Ishikawa (cell line): ENCODE data around the gene SNRK.

Experiments
- CEBPB ChIP-seq: IDR thresholded peaks from 2 replicates; pipeline ENCODE4 v1.6.1; 2012
- CREB1 ChIP-seq: IDR thresholded peaks from 2 replicates; pipeline ENCODE4 v1.6.1; 2012; ENCODE audit warnings: low read depth
- EGR1 ChIP-seq: IDR thresholded peaks from 2 replicates; pipeline ENCODE4 v1.6.1; 2012
- EP300 ChIP-seq: IDR thresholded peaks from 2 replicates; pipeline ENCODE4 v1.6.1; 2012; ENCODE audit warnings: borderline replicate concordance
- FOXM1 ChIP-seq: IDR thresholded peaks from 2 replicates; pipeline ENCODE4 v1.6.1; 2012; ENCODE audit warnings: low read depth, borderline replicate concordance
- RAD21 ChIP-seq: IDR thresholded peaks from 2 replicates; pipeline ENCODE4 v1.6.1; 2012; ENCODE audit warnings: low read depth
- TAF1 ChIP-seq: IDR thresholded peaks from 2 replicates; pipeline ENCODE4 v1.6.1; 2012; ENCODE audit warnings: low read depth, mild to moderate bottlenecking
- TCF12 ChIP-seq: IDR thresholded peaks from 2 replicates; pipeline ENCODE4 v1.6.1; 2012; ENCODE audit warnings: low read depth
- TEAD4 ChIP-seq: IDR thresholded peaks from 2 replicates; pipeline ENCODE4 v1.6.1; 2012
- YY1 ChIP-seq: IDR thresholded peaks from 2 replicates; pipeline ENCODE4 v1.6.1; 2012; ENCODE audit warnings: low read depth
- ZBTB7A ChIP-seq: IDR thresholded peaks from 2 replicates; pipeline ENCODE4 v1.6.1; 2012; ENCODE audit warnings: low read depth
- TF ChIP-seq, protein P1 (sequence below): IDR thresholded peaks from 2 replicates; pipeline ENCODE4 v1.6.1; 2012; ENCODE audit warnings: low read depth, mild to moderate bottlenecking
- TF ChIP-seq, protein P2 (sequence below): IDR thresholded peaks from 2 replicates; pipeline ENCODE4 v1.6.1; 2012
- TF ChIP-seq, protein P3 (sequence below): IDR thresholded peaks from 2 replicates; pipeline ENCODE4 v1.6.1; 2012

DNA sequence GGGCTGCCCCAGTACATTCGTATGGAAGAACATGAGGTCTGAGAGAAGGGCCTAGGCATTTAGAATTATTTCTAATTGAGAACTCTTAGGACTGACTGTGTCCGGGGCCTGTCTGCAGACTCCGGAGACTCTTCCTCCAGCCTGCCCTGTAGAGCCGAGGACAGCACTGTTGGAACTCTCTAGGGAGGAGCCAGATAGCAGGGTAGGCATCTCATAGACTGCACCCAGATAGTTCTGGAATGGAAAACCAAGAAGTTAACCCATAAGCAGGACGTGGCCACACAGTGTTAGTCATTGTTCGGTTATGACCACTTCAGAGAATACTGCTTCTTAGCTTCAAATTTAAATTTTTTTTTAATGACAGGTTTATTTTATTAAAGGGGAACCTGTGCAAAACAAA lies 59.5 kb downstream of the SNRK start:
- no peak for TF ChIP-seq RAD21
- no peak for TF ChIP-seq CEBPB
- TF ChIP-seq, protein P1, sequence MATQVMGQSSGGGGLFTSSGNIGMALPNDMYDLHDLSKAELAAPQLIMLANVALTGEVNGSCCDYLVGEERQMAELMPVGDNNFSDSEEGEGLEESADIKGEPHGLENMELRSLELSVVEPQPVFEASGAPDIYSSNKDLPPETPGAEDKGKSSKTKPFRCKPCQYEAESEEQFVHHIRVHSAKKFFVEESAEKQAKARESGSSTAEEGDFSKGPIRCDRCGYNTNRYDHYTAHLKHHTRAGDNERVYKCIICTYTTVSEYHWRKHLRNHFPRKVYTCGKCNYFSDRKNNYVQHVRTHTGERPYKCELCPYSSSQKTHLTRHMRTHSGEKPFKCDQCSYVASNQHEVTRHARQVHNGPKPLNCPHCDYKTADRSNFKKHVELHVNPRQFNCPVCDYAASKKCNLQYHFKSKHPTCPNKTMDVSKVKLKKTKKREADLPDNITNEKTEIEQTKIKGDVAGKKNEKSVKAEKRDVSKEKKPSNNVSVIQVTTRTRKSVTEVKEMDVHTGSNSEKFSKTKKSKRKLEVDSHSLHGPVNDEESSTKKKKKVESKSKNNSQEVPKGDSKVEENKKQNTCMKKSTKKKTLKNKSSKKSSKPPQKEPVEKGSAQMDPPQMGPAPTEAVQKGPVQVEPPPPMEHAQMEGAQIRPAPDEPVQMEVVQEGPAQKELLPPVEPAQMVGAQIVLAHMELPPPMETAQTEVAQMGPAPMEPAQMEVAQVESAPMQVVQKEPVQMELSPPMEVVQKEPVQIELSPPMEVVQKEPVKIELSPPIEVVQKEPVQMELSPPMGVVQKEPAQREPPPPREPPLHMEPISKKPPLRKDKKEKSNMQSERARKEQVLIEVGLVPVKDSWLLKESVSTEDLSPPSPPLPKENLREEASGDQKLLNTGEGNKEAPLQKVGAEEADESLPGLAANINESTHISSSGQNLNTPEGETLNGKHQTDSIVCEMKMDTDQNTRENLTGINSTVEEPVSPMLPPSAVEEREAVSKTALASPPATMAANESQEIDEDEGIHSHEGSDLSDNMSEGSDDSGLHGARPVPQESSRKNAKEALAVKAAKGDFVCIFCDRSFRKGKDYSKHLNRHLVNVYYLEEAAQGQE = no peak
- no peak for TF ChIP-seq TCF12
- TF ChIP-seq, protein P2, sequence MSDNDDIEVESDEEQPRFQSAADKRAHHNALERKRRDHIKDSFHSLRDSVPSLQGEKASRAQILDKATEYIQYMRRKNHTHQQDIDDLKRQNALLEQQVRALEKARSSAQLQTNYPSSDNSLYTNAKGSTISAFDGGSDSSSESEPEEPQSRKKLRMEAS = no peak
- no peak for TF ChIP-seq TEAD4
- no peak for TF ChIP-seq CREB1
- TF ChIP-seq FOXM1 = no peak
- TF ChIP-seq EP300 = no peak
- TF ChIP-seq TAF1 = no peak
- no peak for TF ChIP-seq YY1
- TF ChIP-seq, protein P3, sequence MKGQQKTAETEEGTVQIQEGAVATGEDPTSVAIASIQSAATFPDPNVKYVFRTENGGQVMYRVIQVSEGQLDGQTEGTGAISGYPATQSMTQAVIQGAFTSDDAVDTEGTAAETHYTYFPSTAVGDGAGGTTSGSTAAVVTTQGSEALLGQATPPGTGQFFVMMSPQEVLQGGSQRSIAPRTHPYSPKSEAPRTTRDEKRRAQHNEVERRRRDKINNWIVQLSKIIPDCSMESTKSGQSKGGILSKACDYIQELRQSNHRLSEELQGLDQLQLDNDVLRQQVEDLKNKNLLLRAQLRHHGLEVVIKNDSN = no peak
- no peak for TF ChIP-seq EGR1
- no peak for TF ChIP-seq ZBTB7A
